Keratinocyte (primary cell): Measurements from ENCODE around the gene DYNC1I1.

Source experiments
- CTCF ChIP-seq, 3 experiments: IDR thresholded peaks in 1 of 3; conservative IDR thresholded peaks in 1 of 3; optimal IDR thresholded peaks in 1 of 3; 2 replicates in 2 of 3; 3 replicates in 1 of 3; pipeline versions ENCODE3 to v1.5.1; 2011; ENCODE audit warnings: low read length in 3 of 3, mild to moderate bottlenecking in 3 of 3, moderate library complexity in 2 of 3, control low read depth in 1 of 3, inconsistent platforms in 1 of 3; ENCODE audit not compliant: insufficient read depth in 2 of 3; ENCODE audit errors: extremely low read depth in 1 of 3
- EZH2 ChIP-seq: IDR thresholded peaks from one replicate; pipeline ENCODE4 v1.6.1; 2012; ENCODE audit warnings: inconsistent platforms, mild to moderate bottlenecking, low read length, moderate library complexity

GRCh38 chr7:95749044-95749443 is 23.3 kb upstream of the DYNC1I1 start:
- TF ChIP-seq CTCF (optimal IDR thresholded peaks at IDR 0.05 in 1 of 3, IDR thresholded peaks at IDR 0.05 in 1 of 3, conservative IDR thresholded peaks at IDR 0.05 in 1 of 3; ENCODE audit: extremely low read depth in 1 of 3, insufficient read depth in 2 of 3, low read length in 3 of 3) (no peak), EZH2 (no peak)
